AG04449 (cell line): Measurements from ENCODE around the gene SGPL1.

Experiments used
- CTCF ChIA-PET: fragments of 350-600 bp; formaldehyde crosslinking; extraction: SDS; loops from one replicate; lab custom pipeline; 2021; ENCODE audit warnings: antibody characterized with exemption; lab: Yijun Ruan, JAX
- POLR2A ChIA-PET: fragments of 400-600, 350-600 bp; formaldehyde crosslinking; extraction: SDS; loops from one replicate; lab custom pipeline; 2020; ENCODE audit warnings: antibody characterized with exemption, inconsistent platforms; lab: Yijun Ruan, JAX
- DNase-seq: peaks from one replicate; pipeline ENCODE4 v3.0.0-alpha.2; 2010; ENCODE audit warnings: low read depth, low spot score
- H3K4me3 ChIP-seq: 2 replicates; pipeline ENCODE4 v1.5.1; 2011; ENCODE audit warnings: low read depth, mild to moderate bottlenecking, control low read depth, low read length
- TF ChIP-seq, protein P1 (sequence below): IDR thresholded peaks from one replicate; pipeline ENCODE4 v1.5.1; 2011; ENCODE audit warnings: mild to moderate bottlenecking, moderate library complexity, low read length, control low read depth, inconsistent platforms; ENCODE audit not compliant: insufficient read depth; ENCODE audit errors: missing control alignments

Gene SGPL1

DNA sequence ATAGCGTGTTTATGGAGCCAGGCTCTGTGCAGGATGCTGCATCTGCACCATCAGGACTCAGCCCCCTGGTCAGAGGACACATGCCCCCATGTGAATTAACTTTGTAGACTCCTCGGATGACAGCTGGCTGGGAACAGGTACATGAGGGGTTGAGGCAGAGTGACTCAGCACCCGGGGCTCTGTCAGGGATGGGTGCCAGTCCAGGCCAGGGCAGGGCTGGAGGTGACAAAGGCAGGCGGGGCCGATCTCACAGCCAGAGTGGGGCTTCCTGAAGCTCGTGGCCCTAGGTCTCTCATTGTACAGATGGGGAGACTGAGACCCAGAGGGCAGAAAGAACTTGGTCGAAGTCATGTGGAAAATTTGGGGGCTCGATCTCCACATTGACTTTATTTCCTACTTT, 107.9 kb downstream of the SGPL1 start:
- CTCF ChIA-PET = interaction anchor here (0.8 to 6.4 kb wide), 17 partner anchors 10 to 388 kb away, joined by 3 to 86 read pairs (median 6); no protein-coding TSS in a partner anchor
- POLR2A ChIA-PET = interaction anchor here (0.6 kb wide), 1 partner anchor 203 kb away, joined by 3 read pairs; no protein-coding TSS in a partner anchor

DNA sequence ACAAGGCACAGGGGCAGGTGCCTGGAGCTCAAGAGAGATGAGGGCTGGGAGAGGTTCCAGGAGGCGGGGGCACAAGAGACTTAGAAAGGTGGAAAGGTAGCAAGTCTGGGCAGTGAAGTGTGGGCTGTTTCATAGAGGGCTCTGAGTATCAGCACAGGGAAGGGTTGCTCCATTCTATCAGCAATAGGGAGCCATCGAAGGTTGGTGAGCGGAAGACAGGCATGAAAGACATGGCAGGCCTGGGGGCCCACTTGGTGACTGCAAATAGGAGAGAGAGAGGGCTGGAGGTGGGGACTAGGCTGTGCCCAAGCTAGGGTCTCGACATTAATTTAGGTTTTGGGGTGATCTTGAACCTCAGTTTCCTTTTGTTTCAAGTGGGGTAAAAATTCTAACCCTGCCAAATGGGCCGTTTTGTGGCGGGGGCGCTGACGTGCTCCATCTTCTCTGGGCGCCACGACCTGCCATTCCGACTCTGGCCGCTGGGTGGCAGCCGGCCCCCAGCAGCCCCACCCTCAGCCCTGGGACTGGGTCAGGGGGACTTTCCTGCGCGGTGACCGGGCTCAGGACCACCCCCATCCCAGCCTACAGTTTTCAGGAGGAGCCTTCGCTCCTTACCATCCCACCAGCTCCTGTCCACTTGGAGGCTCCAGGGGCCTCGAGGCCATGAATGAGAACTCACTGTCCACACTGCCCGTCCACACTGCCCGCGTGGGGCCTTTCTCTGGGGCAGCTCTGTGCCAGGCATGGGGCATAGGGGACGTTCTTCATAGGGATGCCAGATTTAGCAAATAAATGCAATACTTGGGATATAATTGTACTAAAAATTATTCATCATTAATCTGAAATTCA, 109.9 kb downstream of the SGPL1 start:
- no peak overlapping the region for H3K4me3 ChIP-seq
- ChIA-PET CTCF (interaction anchor here (0.6 to 6.4 kb wide), 47 partner anchors 8 to 376 kb away, joined by 3 to 86 read pairs (median 5); partner anchors contain the start of gene UNC5B), POLR2A (no interaction called here)
- no peak for DNase-seq
- TF ChIP-seq, protein P1, sequence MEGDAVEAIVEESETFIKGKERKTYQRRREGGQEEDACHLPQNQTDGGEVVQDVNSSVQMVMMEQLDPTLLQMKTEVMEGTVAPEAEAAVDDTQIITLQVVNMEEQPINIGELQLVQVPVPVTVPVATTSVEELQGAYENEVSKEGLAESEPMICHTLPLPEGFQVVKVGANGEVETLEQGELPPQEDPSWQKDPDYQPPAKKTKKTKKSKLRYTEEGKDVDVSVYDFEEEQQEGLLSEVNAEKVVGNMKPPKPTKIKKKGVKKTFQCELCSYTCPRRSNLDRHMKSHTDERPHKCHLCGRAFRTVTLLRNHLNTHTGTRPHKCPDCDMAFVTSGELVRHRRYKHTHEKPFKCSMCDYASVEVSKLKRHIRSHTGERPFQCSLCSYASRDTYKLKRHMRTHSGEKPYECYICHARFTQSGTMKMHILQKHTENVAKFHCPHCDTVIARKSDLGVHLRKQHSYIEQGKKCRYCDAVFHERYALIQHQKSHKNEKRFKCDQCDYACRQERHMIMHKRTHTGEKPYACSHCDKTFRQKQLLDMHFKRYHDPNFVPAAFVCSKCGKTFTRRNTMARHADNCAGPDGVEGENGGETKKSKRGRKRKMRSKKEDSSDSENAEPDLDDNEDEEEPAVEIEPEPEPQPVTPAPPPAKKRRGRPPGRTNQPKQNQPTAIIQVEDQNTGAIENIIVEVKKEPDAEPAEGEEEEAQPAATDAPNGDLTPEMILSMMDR = peak; percentile 90

More for the DNA sequence above, 107.9 kb downstream of the SGPL1 start:
- no peak for DNase-seq
- TF ChIP-seq, protein P1 = no peak
- no peak overlapping the region for H3K4me3 ChIP-seq

GRCh38 chr10:70926226-70927000, 110.7 kb downstream of the SGPL1 start:
- ChIA-PET POLR2A (no interaction called here), CTCF (interaction anchor here (1.0 to 6.4 kb wide), 27 partner anchors 8 to 376 kb away, joined by 3 to 86 read pairs (median 5); partner anchors contain the start of gene UNC5B)

DNA sequence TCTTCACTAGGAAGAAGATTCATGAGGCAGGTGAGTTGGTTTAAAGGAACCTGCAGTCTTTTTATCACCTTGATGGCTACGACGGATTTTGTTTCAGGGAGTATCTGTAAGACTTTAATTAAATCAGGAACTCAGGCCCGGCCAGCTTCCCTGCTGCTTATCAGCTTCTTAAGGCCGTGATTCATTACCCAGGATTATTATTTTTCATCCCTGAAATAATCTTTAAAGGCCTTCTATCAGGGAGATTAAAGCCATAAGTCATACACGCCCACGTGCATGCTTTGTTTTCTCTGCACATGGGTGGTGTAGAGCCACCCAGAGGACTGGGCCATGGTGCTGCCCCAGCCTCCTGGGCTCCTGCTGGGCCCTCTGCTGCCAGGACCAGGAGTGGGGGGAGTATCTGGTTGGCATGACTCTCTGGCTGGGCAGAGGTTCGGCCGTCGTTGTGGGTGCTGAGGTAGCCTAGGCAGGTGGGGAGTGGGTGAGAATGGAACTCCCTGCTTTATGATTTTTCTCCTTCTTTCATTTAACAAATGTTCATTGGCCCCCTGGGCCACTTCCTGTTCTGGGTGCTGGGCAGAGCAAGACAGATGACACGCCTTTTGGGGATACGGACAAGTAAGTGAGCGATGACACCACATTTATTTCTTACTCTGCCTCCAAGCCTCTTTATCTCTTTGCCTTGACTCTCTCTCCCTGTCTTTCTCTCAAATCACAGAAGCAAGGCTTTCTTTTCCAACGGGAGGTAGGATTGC, 111.6 kb downstream of the SGPL1 start:
- TF ChIP-seq, protein P1 = no peak
- no peak for DNase-seq
- ChIA-PET POLR2A (no interaction called here), CTCF (interaction anchor here (0.7 to 6.4 kb wide), 15 partner anchors 8 to 365 kb away, joined by 3 to 86 read pairs (median 21); partner anchors contain the start of gene UNC5B)
- no peak overlapping the region for H3K4me3 ChIP-seq

More at GRCh38 chr10:70926226-70927000, 110.7 kb downstream of the SGPL1 start:
- no peak overlapping the region for H3K4me3 ChIP-seq
- DNase-seq = no peak
- TF ChIP-seq, protein P1 = no peak

DNA sequence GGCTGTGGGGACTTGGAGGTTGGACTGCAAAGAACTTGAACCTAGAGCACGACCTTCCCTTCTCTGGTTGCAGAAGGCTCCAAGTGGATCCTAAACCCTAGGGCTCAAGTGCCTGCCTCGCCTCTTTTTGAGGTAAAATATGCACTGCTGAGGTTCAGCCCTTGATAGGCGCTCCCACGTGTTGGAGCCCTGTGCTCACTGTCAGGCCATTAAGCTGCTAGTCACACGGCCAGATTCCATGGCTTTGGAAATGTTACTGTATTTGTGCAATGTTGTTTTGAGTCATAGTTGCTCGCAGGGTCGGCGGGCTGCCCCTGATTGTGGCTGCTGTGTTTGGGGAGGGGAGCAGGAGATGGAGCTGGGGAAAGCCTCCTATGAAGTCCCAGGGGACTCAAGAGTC, 112.4 kb downstream of the SGPL1 start:
- TF ChIP-seq, protein P1 = no peak
- DNase-seq = no peak
- CTCF ChIA-PET = interaction anchor here (0.7 to 1.4 kb wide), 5 partner anchors 23 to 357 kb away, joined by 3 to 5 read pairs (median 3); no protein-coding TSS in a partner anchor
- H3K4me3 ChIP-seq = no peak overlapping the region
- POLR2A ChIA-PET = no interaction called here
